Duodenal mucosa (tissue), 2 donors: ENCODE measurements around the gene IL1RAPL2.

Experiments
- H3K27ac ChIP-seq: one replicate; pipeline ENCODE4 v1.7.0; 2013; ENCODE audit warnings: low read depth, low read length
- H3K27me3 ChIP-seq, 2 donors: one replicate each; pipeline ENCODE4 v1.7.0; 2013; ENCODE audit warnings: low read length in 2 of 2, control low read depth in 1 of 2; ENCODE audit not compliant: insufficient read depth in 2 of 2, control insufficient read depth in 1 of 2
- H3K36me3 ChIP-seq, 2 donors: one replicate each; pipeline ENCODE4 v1.7.0; 2013; ENCODE audit warnings: low read length in 2 of 2, control low read depth in 1 of 2; ENCODE audit not compliant: insufficient read depth in 2 of 2, control insufficient read depth in 1 of 2
- H3K4me1 ChIP-seq, 2 donors: one replicate each; pipeline ENCODE4 v1.7.0; 2013; ENCODE audit warnings: low read length in 2 of 2, control low read depth in 1 of 2; ENCODE audit not compliant: insufficient read depth in 2 of 2, control insufficient read depth in 1 of 2
- H3K4me3 ChIP-seq, 2 donors: one replicate each; pipeline ENCODE4 v1.7.0; 2013; ENCODE audit warnings: low read length in 2 of 2, low read depth in 1 of 2
- H3K9ac ChIP-seq, 2 donors: one replicate each; pipeline ENCODE4 v1.7.0; 2013; ENCODE audit warnings: low read length in 2 of 2, low read depth in 1 of 2
- H3K9me3 ChIP-seq, 2 donors: one replicate each; pipeline ENCODE4 v1.7.0; 2013; ENCODE audit warnings: low read length in 2 of 2, control low read depth in 1 of 2; ENCODE audit not compliant: control insufficient read depth in 1 of 2

The IL1RAPL2 gene

DNA sequence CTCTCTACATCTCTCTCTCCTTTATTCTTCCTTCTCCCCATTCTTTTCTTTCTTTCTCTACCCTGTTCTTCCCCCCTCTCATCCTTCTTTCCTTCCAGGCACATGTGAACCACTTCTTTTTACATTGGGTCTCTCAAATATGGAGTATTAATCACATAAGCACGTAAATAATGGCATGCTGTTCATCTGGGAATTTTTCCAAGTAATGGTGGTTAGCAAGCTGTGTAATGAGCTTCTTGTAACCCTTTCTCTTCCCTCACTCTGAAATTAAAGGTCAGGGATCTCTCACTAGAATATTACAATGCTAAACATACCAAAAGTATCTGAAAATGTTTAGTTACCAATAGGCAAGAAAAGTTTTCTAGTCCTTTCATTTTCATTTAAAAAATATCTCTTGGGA is 894.4 kb downstream of the IL1RAPL2 start:
- no peak overlapping the region for H3K9ac ChIP-seq
- no peaks in the 10 kb centered on the region for H3K27me3 ChIP-seq
- H3K36me3 ChIP-seq, result no peaks in the 10 kb centered on the region
- no peak overlapping the region for H3K4me3 ChIP-seq
- no peaks in the 10 kb centered on the region for H3K4me1 ChIP-seq
- H3K27ac ChIP-seq, result no peak overlapping the region
- H3K9me3 ChIP-seq, result no peaks in the 10 kb centered on the region

DNA sequence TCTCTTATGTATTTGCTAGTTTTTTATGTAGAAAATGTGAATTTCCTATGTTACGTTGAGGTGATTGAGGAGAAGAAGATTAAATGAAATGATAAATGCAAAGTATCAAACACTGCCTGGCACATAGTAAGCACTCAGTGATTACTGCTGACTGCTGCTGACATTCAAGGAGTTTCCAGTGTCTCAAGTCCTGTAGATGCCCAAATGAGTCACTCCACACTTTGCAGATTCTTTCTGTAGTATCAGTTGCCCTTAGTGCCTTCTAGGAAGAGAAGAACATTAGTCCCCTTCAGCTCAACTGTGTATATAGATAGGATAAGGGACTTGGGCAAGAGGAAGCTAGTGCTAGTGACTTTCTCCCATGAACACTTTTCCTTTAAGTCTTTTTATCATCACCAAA is 895.0 kb downstream of the IL1RAPL2 start:
- Histone ChIP-seq H3K9ac (no peak overlapping the region), H3K4me1 (no peaks in the 10 kb centered on the region), H3K36me3 (no peaks in the 10 kb centered on the region), H3K27me3 (no peaks in the 10 kb centered on the region), H3K4me3 (no peak overlapping the region), H3K27ac (no peak overlapping the region), H3K9me3 (no peaks in the 10 kb centered on the region)

DNA sequence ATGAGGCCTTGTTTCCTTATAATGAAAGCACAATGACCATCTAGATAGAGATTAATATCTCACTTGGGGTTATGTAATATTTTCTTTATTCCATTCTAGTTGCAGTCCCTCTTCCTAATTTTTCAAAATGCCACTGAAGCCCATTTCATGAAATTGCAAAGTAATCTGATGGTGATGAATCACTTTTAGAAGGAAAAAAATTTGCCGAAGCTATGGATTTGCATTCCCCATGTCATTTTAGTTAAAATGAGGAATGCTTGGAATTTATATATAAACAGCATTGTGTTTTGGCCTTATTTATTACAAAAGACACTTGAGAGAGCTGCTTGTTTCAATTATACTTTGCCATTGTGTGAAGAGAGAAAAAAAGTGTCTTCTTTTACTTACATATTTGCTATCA is 896.2 kb downstream of the IL1RAPL2 start:
- Histone ChIP-seq H3K36me3 (no peaks in the 10 kb centered on the region), H3K9ac (no peak overlapping the region), H3K4me1 (no peaks in the 10 kb centered on the region), H3K4me3 (no peak overlapping the region), H3K9me3 (no peaks in the 10 kb centered on the region), H3K27ac (no peak overlapping the region), H3K27me3 (no peaks in the 10 kb centered on the region)

DNA sequence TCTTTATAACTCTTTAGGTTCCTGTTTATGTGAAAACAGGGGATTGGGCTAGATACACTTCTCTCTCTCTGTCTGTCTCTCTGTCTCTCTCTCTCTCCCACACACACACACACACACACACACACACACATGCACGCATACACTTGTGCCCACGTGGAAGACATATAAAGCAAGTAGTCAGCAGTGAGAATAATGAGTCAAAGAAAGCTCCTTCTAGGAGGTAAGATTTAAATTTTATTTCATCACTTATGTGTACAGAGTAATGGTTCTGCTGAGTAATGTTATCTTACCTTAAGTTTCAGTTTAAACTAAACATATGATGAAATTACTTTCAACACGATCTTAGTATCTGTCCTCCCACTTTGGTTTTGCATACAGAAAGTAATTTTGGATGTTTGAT is 897.5 kb downstream of the IL1RAPL2 start:
- H3K4me3 ChIP-seq, result no peak overlapping the region
- no peak overlapping the region for H3K9ac ChIP-seq
- no peak overlapping the region for H3K27ac ChIP-seq
- no peaks in the 10 kb centered on the region for H3K36me3 ChIP-seq
- H3K4me1 ChIP-seq, result no peaks in the 10 kb centered on the region
- H3K9me3 ChIP-seq, result no peaks in the 10 kb centered on the region
- no peaks in the 10 kb centered on the region for H3K27me3 ChIP-seq

DNA sequence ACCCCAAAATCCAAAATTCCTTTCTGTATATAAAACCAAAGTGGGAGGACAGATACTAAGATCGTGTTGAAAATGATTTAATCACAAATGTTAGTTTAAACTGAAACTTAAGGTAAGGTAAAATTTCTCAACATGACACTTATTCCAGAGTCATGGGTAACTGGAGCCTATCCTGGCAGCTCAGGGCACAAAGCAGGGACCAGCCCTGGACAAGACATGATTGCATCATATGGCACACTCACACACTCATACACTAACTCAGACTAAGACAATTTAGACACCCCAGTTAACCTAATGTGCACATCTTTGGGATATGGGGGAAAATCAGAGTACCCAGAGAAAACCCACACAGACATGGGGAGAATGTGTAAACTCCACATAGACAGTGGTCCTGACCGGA is 898.6 kb downstream of the IL1RAPL2 start:
- H3K36me3 ChIP-seq, result no peaks in the 10 kb centered on the region
- no peak overlapping the region for H3K9ac ChIP-seq
- no peaks in the 10 kb centered on the region for H3K4me1 ChIP-seq
- H3K9me3 ChIP-seq, result no peaks in the 10 kb centered on the region
- no peaks in the 10 kb centered on the region for H3K27me3 ChIP-seq
- H3K27ac ChIP-seq, result no peak overlapping the region
- H3K4me3 ChIP-seq, result no peak overlapping the region

DNA sequence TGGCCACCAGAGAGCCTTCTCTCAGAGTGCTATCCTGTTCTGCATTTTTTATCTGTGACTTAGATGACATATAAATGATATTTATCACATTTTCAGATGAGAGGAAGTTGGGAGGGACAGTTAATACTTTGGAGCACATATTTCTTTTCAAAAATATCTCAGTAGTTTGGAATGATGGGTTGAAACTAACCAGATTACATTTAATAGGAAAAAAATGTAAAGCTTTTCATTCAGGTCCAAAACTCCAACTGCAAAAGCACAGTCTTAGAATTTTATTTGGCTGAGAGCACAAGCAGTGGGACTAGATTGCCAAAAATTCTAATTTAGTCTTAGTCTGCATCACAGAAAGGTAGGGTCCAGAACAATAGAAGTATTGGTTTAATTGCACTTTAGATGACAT is 902.7 kb downstream of the IL1RAPL2 start:
- no peak overlapping the region for H3K4me3 ChIP-seq
- no peaks in the 10 kb centered on the region for H3K4me1 ChIP-seq
- H3K9ac ChIP-seq, result no peak overlapping the region
- no peaks in the 10 kb centered on the region for H3K36me3 ChIP-seq
- H3K9me3 ChIP-seq, result no peaks in the 10 kb centered on the region
- no peak overlapping the region for H3K27ac ChIP-seq
- H3K27me3 ChIP-seq, result no peaks in the 10 kb centered on the region

DNA sequence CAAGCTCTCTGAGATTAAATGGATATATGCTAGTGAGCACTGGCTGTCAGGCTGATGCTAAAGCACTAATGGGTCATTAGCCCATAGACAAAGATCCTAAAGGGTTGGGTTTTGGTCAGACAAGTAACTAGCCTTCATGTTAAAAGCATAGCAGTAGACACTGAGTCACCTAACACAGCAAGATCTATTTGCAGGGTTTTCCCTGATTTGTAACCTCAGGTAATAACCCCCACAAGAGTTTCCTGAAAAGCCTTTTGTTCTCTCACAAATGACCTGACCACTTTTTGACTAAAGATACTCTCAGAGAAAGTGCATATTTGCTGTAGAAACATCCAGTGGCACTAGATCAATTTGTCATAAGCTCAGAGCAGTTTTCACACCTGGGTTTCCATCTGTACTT is 905.6 kb downstream of the IL1RAPL2 start:
- Histone ChIP-seq H3K27ac (no peak overlapping the region), H3K36me3 (no peaks in the 10 kb centered on the region), H3K4me1 (no peaks in the 10 kb centered on the region), H3K27me3 (no peaks in the 10 kb centered on the region), H3K4me3 (no peak overlapping the region), H3K9me3 (no peaks in the 10 kb centered on the region), H3K9ac (no peak overlapping the region)

DNA sequence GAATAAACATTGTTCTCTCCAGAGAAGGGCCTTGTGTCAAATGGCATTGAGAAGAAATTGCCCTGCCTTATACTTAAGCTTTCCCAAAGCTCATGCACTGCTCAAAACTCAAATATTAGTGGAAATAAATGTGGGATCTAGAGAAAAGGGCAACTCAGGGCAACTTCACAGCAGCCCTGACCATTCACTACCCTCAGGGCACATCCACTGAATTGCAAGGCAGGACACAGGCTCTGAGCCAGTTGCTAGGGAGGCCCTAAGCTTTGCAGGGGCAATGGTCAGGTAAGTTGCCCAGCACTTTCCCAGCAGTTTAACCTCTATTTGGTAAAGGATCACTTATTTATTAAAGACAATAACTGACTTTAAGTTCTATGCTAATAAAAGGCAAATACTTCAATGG is 909.8 kb downstream of the IL1RAPL2 start:
- Histone ChIP-seq H3K9ac (no peak overlapping the region), H3K4me1 (no peaks in the 10 kb centered on the region), H3K27me3 (no peaks in the 10 kb centered on the region), H3K27ac (no peak overlapping the region), H3K4me3 (no peak overlapping the region), H3K36me3 (no peaks in the 10 kb centered on the region), H3K9me3 (no peaks in the 10 kb centered on the region)

DNA sequence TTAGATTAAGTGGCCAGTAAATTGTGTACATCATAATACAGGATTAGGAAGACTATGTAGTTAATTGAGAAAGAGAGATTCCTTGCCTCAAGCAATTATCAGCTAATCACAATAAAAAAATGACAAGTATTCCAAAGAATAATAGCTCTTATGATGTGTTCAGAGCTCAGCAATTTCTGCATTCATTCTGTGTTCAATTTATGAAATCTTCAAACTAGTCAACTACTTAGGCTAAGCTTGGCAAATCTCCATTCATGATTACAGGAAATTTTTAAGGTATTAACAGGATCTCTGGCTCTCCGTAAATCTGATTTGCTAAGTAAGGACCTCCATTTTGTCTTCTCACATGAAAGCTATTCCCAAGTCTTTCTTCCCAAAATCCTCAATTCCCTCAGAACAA is 911.4 kb downstream of the IL1RAPL2 start:
- no peak overlapping the region for H3K27ac ChIP-seq
- H3K4me1 ChIP-seq, result no peaks in the 10 kb centered on the region
- no peaks in the 10 kb centered on the region for H3K27me3 ChIP-seq
- no peak overlapping the region for H3K4me3 ChIP-seq
- no peaks in the 10 kb centered on the region for H3K36me3 ChIP-seq
- no peaks in the 10 kb centered on the region for H3K9me3 ChIP-seq
- no peak overlapping the region for H3K9ac ChIP-seq

DNA sequence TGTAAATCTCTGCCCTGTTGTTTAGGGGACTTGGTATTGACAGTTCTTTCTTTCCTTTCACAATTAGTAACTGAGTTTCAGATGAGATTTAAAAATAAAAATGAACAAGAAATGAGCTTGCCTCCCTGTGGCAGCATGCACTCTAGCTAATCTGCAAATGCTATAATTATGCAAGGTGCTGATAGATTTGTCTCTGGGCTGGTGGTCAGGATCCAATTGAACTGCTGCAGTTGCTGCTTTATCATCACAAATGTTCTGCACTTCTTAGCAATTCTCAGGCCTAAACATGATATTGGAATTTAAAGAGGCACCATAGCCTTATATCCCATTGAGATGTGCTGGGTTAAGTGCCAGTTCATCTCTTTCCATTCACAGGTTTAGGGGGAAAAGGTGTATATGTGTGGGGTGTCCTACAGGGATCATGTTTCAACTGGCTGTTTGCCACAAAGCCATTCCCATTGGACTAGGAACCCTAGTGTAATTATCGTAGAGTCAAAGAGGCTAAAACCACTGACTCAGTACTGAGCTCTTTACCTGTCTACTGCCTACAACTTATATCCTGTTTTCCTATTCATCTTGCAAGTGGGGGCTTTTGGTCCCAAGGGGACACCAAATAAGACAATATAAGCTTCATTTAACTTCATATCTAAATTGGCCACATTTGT is 914.8 kb downstream of the IL1RAPL2 start:
- H3K4me3 ChIP-seq, result no peak overlapping the region
- no peaks in the 10 kb centered on the region for H3K36me3 ChIP-seq
- H3K27me3 ChIP-seq, result no peaks in the 10 kb centered on the region
- no peak overlapping the region for H3K27ac ChIP-seq
- no peaks in the 10 kb centered on the region for H3K4me1 ChIP-seq
- no peaks in the 10 kb centered on the region for H3K9me3 ChIP-seq
- no peak overlapping the region for H3K9ac ChIP-seq

DNA sequence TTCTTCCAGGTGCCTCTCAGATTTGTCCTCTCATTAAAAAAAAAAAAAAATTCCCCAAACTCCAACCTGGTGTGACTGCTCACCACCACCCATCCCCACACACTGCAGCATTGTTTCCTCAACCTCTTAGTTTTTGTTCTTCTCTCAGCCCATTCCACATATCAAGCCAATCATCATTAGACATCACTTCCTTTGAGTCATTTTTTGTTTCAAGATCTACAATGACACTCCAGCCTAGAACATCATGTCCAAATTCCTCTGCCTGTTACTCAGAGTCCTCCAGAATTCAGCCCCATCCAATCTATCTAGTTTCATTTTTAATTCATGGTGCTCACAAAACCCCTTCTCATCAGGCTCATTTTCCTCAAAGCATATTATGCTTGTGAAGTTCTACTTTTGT is 917.0 kb downstream of the IL1RAPL2 start:
- H3K27ac ChIP-seq, result no peak overlapping the region

More for the DNA sequence above, 917.0 kb downstream of the IL1RAPL2 start:
- Histone ChIP-seq H3K36me3 (no peaks in the 10 kb centered on the region), H3K27me3 (no peaks in the 10 kb centered on the region), H3K4me1 (no peaks in the 10 kb centered on the region), H3K4me3 (no peak overlapping the region), H3K9ac (no peak overlapping the region), H3K9me3 (no peaks in the 10 kb centered on the region)
